Right lobe of liver (tissue), 4 donors: Measurements from ENCODE around the gene CCL7.

Experiments
- CTCF ChIP-seq, 4 donors: fragments of 200-600 bp in 3 of 4; fragments of 450-650 bp in 1 of 4; IDR thresholded peaks; one replicate each; pipeline versions ENCODE4 v1.5.1 to v1.8.0; 2016 to 2022; ENCODE audit warnings: antibody characterized with exemption in 4 of 4, mild to moderate bottlenecking in 2 of 4
- POLR2A ChIP-seq: fragments of 450-650 bp; IDR thresholded peaks from one replicate; pipeline ENCODE4 v1.6.1; 2017; ENCODE audit warnings: antibody characterized with exemption, mild to moderate bottlenecking
- donor health status: DM: no; HTN: no; CAD: no.
- donor health status: DM: no; HTN: no; CAD: no.
- donor health status: DM: no; HTN: yes; CAD: no.

DNA sequence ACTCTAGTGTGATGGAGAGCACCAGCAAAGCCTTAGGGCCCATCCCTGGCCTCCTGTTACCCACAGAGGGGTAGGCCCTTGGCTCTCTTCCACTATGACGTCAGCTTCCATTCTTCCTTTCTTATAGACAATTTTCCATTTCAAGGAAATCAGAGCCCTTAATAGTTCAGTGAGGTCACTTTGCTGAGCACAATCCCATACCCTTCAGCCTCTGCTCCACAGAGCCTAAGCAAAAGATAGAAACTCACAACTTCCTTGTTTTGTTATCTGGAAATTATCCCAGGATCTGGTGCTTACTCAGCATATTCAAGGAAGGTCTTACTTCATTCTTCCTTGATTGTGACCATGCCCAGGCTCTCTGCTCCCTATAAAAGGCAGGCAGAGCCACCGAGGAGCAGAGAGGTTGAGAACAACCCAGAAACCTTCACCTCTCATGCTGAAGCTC, 49.0 kb downstream of the CCL7 start, which contains the start of gene CCL8:
- TF ChIP-seq CTCF (IDR thresholded peaks at IDR 0.05): no peak
- TF ChIP-seq POLR2A: no peak
